Naive thymus-derived CD4-positive, alpha-beta T cell (primary cell): ENCODE measurements around the gene FOXD1. TPM values are rescaled to one million over a fixed set of nuclear protein-coding genes. Genes with fewer than 3 reads are reported as not detected.

Experiments
- ATAC-seq: fragments of 150-1000 bp; cut with Tn5 transposase; 2 replicates; pipeline ENCODE4 v1.10.0; 2021; ENCODE audit warnings: mild to moderate bottlenecking, moderate library complexity
- CTCF ChIA-PET: fragments of 350-600 bp; sonication (Branson Sonifier 250); formaldehyde crosslinking; loops from one replicate; lab custom pipeline; 2021; ENCODE audit warnings: antibody characterized with exemption; lab: Charles Lee
- POLR2A ChIA-PET: fragments of 350-600 bp; sonication (Branson Sonifier 250); formaldehyde crosslinking; loops from one replicate; lab custom pipeline; 2021; ENCODE audit warnings: antibody characterized with exemption, inconsistent platforms; lab: Charles Lee
- DNase-seq, 9 donors: peaks; one replicate each; pipeline versions ENCODE4 v3.0.0 to v3.0.0-alpha.2; 2020 to 2022; ENCODE audit warnings: mixed read lengths in 1 of 9
- H3K27ac ChIP-seq: one replicate; pipeline ENCODE4 v1.7.0; 2013; ENCODE audit warnings: mild to moderate bottlenecking, low read depth, low read length, moderate library complexity
- H3K27me3 ChIP-seq, 2 donors: one replicate each; pipeline ENCODE4 v1.7.0; 2013; ENCODE audit warnings: low read length in 2 of 2, mild to moderate bottlenecking in 2 of 2, moderate library complexity in 2 of 2; ENCODE audit not compliant: control insufficient read depth in 2 of 2, insufficient read depth in 2 of 2
- H3K36me3 ChIP-seq, 3 experiments: 1 replicate in 2 of 3; 2 replicates in 1 of 3; pipeline ENCODE4 v1.7.0; 2013; ENCODE audit warnings: low read length in 3 of 3, mild to moderate bottlenecking in 3 of 3, moderate library complexity in 1 of 3; ENCODE audit not compliant: insufficient read depth in 3 of 3, control insufficient read depth in 2 of 3
- H3K4me1 ChIP-seq, 2 donors: one replicate each; pipeline ENCODE4 v1.7.0; 2013; ENCODE audit warnings: low read length in 2 of 2, mild to moderate bottlenecking in 2 of 2, moderate library complexity in 1 of 2; ENCODE audit not compliant: control insufficient read depth in 2 of 2, insufficient read depth in 2 of 2
- H3K4me3 ChIP-seq: 2 replicates; pipeline ENCODE4 v1.7.0; 2013; ENCODE audit warnings: mild to moderate bottlenecking, low read length
- H3K9me3 ChIP-seq, 3 experiments: 1 replicate in 2 of 3; 2 replicates in 1 of 3; pipeline ENCODE4 v1.7.0; 2013; ENCODE audit warnings: low read length in 3 of 3; ENCODE audit not compliant: control insufficient read depth in 2 of 3
- H3K27ac Mint-ChIP-seq, 9 donors: one replicate each; pipeline ENCODE4 v1.8.0; 2020 to 2022; ENCODE audit warnings: mixed read lengths in 9 of 9, mild to moderate bottlenecking in 8 of 9, moderate library complexity in 5 of 9, inconsistent platforms in 2 of 9
- H3K27me3 Mint-ChIP-seq, 5 donors: one replicate each; pipeline ENCODE4 v1.8.0; 2021 to 2022; ENCODE audit warnings: mixed read lengths in 5 of 5, mild to moderate bottlenecking in 1 of 5
- H3K36me3 Mint-ChIP-seq, 5 donors: one replicate each; pipeline ENCODE4 v1.8.0; 2020 to 2022; ENCODE audit warnings: mixed read lengths in 5 of 5, mild to moderate bottlenecking in 3 of 5, inconsistent platforms in 1 of 5
- H3K4me1 Mint-ChIP-seq, 7 donors: one replicate each; pipeline ENCODE4 v1.8.0; 2020 to 2022; ENCODE audit warnings: mixed read lengths in 7 of 7, mild to moderate bottlenecking in 3 of 7, inconsistent platforms in 1 of 7
- H3K4me3 Mint-ChIP-seq, 10 donors: one replicate each; pipeline ENCODE4 v1.8.0; 2020 to 2022; ENCODE audit warnings: mild to moderate bottlenecking in 10 of 10, mixed read lengths in 10 of 10, moderate library complexity in 6 of 10, inconsistent platforms in 2 of 10
- H3K9me3 Mint-ChIP-seq, 11 donors: one replicate each; pipeline ENCODE4 v1.8.0; 2020 to 2022; ENCODE audit warnings: mixed read lengths in 11 of 11, mild to moderate bottlenecking in 4 of 11, inconsistent platforms in 1 of 11, moderate library complexity in 1 of 11
- intact Hi-C, 2 donors: fragments of 100-400 bp; cut with micrococcal nuclease; formaldehyde crosslinking; loops; one replicate each; pipeline ENCODE4 v1.15.1; 2023
- polyA plus RNA-seq, 2 donors: library from polyadenylated mRNA; unstranded; fragments of 300-500 nt; fragmentation: Illumina TruSeq; gene quantifications; one replicate each; pipeline ENCODE4 v1.2.3, GENCODE V29; 2021
- total RNA-seq, 6 experiments: library from RNA in 5 of 6; stranded (reverse) in 5 of 6; gene quantifications; 1 replicate in 5 of 6; 2 replicates in 1 of 6; pipeline ENCODE4 v1.2.3 and lab custom pipeline; 2021 to 2026

The FOXD1 gene
- total and polyA plus RNA-seq, 7 experiments from 2014 or later = 0.16 to 0.32 TPM; not detected in 5

DNA sequence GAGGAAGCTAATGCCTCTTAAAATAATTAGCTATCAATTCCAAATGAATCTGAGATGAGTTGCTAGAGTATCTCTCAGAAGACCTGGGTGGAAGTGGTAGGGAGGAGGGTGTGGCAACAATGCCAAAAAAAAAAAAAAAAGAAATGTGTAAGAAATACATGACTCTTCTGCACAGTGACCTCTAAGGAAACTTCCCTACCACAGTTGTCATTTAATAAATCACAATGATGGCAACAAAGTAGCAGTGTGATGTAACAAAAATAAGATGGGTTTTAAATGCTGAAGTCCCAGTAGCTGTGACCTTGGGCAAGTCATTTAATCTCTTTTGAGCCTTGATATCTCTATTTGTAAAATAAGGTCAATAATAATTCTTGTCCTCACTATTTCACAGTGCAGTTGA is 7.2 kb downstream of the FOXD1 start:
- intact Hi-C loops = loop anchor here in 1 of 2 donors (10.0 kb wide), 1 partner anchor 627 kb away; the partner anchor contains the start of gene TNPO1
- H3K4me3 ChIP-seq = no peak overlapping the region
- Mint-ChIP-seq H3K27ac (no peak overlapping the region), H3K4me1 (peaks cover 0 to 15% (median 5%) of the 10 kb centered on the region in 7 donors), H3K4me3 (no peak overlapping the region), H3K36me3 (peaks cover 0 to 6% (median 3%) of the 10 kb centered on the region in 5 donors), H3K9me3 (peaks cover 0 to 42% (median 6%) of the 10 kb centered on the region in 11 donors), H3K27me3 (peaks cover 83 to 90% (median 85%) of the 10 kb centered on the region in 5 donors)
- POLR2A ChIA-PET = interaction anchor here (0.6 to 1.2 kb wide), 3 partner anchors 8 to 29 kb away, joined by 3 to 8 read pairs (median 3); no protein-coding TSS in a partner anchor
- H3K9me3 ChIP-seq = no peaks in the 10 kb centered on the region
- no peak overlapping the region for H3K27ac ChIP-seq
- DNase-seq (no peak), ATAC-seq (no peak)
- CTCF ChIA-PET = interaction anchor here (1.3 to 1.6 kb wide), 2 partner anchors 10 to 12 kb away, joined by 3 to 6 read pairs; no protein-coding TSS in a partner anchor
- peaks cover under 1% of the 10 kb centered on the region in 2 donors for H3K4me1 ChIP-seq
- peaks cover 61 to 74% of the 10 kb centered on the region in 2 donors for H3K27me3 ChIP-seq
- no peaks in the 10 kb centered on the region for H3K36me3 ChIP-seq

DNA sequence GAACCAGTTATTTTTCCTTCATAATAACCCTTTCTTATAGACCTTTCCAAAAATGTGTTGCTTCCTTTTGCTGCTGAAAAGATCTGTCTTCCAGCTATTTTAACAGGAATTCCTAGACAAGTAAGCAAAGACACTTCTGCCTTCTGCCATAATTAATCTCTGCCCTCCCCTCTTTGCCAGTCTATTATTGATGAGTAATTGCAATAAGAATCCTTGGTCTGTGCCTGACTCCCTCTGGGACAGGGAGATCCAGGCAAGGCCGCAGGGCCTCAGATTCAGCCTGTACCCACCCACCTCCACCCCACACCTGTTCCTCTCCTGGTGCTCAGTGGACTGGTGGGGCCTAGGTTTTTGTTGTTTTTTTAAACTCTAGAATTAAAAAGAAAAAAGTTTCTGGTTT is 8.3 kb downstream of the FOXD1 start:
- Histone ChIP-seq H3K36me3 (no peaks in the 10 kb centered on the region), H3K4me3 (no peak overlapping the region), H3K27me3 (peaks cover 61 to 63% of the 10 kb centered on the region in 2 donors), H3K9me3 (no peaks in the 10 kb centered on the region), H3K4me1 (peaks cover 0 to 3% of the 10 kb centered on the region in 2 donors), H3K27ac (no peak overlapping the region)
- Mint-ChIP-seq H3K4me3 (no peak overlapping the region), H3K4me1 (peaks cover 0 to 20% (median 6%) of the 10 kb centered on the region in 7 donors), H3K27ac (no peak overlapping the region), H3K27me3 (peaks cover 87 to 93% (median 89%) of the 10 kb centered on the region in 5 donors), H3K36me3 (peaks cover 0 to 11% (median 3%) of the 10 kb centered on the region in 5 donors), H3K9me3 (peaks cover 0 to 46% (median 9%) of the 10 kb centered on the region in 11 donors)
- CTCF ChIA-PET = interaction anchor here (1.3 kb wide), 1 partner anchor 14 kb away, joined by 3 read pairs; no protein-coding TSS in a partner anchor
- intact Hi-C loops = loop anchor here in 1 of 2 donors (10.0 kb wide), 1 partner anchor 625 kb away; the partner anchor contains the start of gene TNPO1
- ATAC-seq = no peak
- POLR2A ChIA-PET = interaction anchor here (1.2 kb wide), 1 partner anchor 10 kb away, joined by 8 read pairs; no protein-coding TSS in a partner anchor
- no peak for DNase-seq

DNA sequence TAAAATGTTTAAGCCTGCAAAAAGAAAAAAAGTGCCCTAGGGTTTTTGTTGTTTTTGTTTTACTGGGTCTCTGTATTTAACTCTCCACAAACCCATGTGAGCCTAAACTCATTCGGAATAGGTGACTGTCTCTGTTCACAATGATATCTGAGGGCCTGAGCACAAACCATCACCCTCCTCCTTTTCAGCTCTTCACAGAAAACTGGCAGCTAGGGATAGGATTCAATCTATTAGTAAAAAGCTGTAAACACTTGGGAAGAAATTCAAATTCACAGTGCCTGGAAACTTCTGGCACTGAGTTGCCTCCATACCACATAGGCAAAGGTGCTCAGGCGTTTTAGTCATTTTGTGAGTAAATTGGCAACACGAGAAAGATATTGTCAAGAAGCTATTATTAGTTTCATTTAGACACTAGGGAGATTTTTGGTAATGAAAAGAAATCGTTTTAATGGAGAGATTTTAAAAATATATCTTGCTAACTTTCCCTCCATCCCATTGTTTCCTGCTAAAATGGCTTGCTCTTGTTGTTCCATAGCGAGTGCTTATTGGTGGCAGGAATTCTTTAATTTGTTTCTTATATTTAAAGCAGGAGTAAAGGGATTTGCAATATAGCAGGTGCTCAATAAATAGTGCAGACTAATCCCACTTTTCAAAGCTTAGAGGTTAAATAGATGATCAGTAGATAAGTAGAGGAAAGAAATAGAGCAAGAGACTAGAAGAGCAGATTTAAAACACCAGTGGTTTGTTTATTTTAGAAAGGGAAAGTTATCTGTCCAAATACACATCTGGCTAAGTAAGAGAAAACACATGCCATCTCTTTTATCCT is 9.7 kb downstream of the FOXD1 start:
- no peak overlapping the region for H3K4me3 ChIP-seq
- Mint-ChIP-seq H3K27me3 (peaks cover 87 to 90% (median 89%) of the 10 kb centered on the region in 5 donors), H3K4me3 (no peak overlapping the region), H3K9me3 (peaks cover 0 to 36% (median 6%) of the 10 kb centered on the region in 11 donors), H3K36me3 (peaks cover 0 to 11% (median 0%) of the 10 kb centered on the region in 5 donors), H3K4me1 (peaks cover 0 to 20% (median 6%) of the 10 kb centered on the region in 7 donors), H3K27ac (peak overlapping the region in 1 of 9 donors; percentile 5)
- DNase-seq = no peak
- H3K9me3 ChIP-seq = no peaks in the 10 kb centered on the region
- no peaks in the 10 kb centered on the region for H3K36me3 ChIP-seq
- ChIA-PET CTCF (no interaction called here), POLR2A (no interaction called here)
- no peak for ATAC-seq
- H3K27me3 ChIP-seq = peaks cover 49 to 50% of the 10 kb centered on the region in 2 donors
- intact Hi-C loops = no loop called here
- H3K4me1 ChIP-seq = peaks cover 0 to 3% of the 10 kb centered on the region in 2 donors
- H3K27ac ChIP-seq = no peak overlapping the region

DNA sequence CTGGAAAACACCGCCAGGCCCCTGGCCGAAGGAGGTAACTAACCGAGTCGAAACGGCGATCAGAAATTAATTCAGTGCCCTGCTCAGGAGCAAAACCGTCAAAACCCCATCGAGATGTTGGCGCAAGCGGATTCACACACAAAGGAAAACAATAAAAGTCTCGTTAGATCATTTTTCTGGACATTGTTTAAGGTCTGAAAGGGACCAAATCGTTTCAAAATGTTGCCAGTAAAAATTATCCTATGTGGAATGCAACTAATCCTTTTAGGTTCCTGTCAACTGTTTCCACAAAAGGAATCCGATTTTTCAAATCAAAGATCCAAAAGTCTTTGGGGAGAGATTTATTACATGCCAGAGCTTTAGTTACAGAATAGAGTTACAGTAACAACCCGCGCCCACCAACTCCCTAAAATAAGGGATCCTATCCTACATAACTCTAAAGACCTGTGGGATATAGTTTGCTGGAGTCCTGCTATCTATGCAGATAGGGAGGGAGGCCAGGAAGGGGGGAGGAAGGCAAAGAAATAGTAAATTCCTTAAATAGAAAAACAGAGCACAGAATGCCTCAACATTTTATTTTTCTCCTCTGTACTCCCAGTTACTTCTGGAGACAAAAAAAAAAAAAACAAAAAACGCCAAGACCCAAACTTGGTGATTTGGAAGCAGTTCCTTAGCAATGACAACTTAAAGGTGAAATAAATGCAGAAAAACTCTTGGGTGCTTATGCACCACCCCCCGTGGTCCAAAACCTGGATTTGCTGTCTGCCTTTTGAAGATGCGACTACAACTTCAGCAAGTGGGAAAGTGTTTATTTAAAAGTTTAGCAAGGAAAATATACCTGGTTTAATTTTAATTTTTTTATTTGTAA is 10.6 kb downstream of the FOXD1 start:
- peaks cover 0 to 31% (median 6%) of the 10 kb centered on the region in 11 donors for H3K9me3 Mint-ChIP-seq
- POLR2A ChIA-PET = no interaction called here

DNA sequence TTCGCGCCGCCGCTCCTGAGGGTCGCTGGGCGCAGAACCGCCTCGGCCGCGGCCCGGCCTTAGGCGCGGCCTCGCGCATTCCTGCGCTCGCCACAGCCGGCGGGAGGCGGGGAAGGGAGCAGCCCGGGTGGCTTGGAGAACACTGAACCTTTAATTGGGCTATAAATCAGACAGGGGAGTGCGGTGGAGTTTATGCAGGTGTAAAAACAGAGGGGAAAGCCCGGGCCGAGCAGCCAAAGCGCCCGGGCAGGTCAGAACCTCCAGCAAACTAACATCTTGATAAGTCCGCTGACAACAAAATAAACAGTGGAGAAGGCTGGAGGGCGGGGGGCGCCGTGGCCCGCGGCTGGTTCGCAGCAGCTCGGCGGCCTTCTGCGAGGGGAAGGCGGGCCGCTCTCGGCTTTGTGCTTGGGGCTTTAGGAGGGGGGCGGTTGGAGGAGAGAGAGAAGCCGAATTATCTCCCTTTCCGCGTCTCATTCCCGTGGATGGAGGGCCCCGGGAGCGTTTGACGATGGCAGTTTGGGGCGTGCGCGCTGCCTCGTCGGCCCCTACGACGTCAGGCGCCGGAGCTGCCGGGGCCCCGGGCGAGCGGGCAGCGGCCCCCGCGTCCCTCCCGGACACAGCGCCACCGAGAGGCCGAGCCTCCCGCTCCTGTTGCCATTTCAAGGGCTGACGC is 11.3 kb downstream of the FOXD1 start:
- Mint-ChIP-seq H3K27me3 (peaks cover 87 to 90% (median 89%) of the 10 kb centered on the region in 5 donors), H3K36me3 (peaks cover 0 to 5% (median 0%) of the 10 kb centered on the region in 5 donors), H3K27ac (peak overlapping the region in 1 of 9 donors; percentile 46), H3K4me3 (peak overlapping the region in 7 of 10 donors; percentile 49 to 74 (median 66)), H3K9me3 (peaks cover 0 to 23% (median 6%) of the 10 kb centered on the region in 11 donors), H3K4me1 (peaks cover 0 to 20% (median 6%) of the 10 kb centered on the region in 7 donors)
- H3K27ac ChIP-seq = no peak overlapping the region
- peaks cover 35 to 50% of the 10 kb centered on the region in 2 donors for H3K27me3 ChIP-seq
- intact Hi-C loops = loop anchor here (1.0 kb wide), 2 partner anchors 11 to 13 kb away; partner anchors contain the start of gene FOXD1 (in 1 of the 2)
- H3K9me3 ChIP-seq = no peaks in the 10 kb centered on the region
- ChIA-PET CTCF (no interaction called here), POLR2A (no interaction called here)
- H3K4me3 ChIP-seq = no peak overlapping the region
- ATAC-seq (peak; percentile 8), DNase-seq (no peak)
- H3K4me1 ChIP-seq = peaks cover 0 to 3% of the 10 kb centered on the region in 2 donors
- H3K36me3 ChIP-seq = no peaks in the 10 kb centered on the region

More for the DNA sequence above, 10.6 kb downstream of the FOXD1 start:
- Histone ChIP-seq H3K4me3 (no peak overlapping the region), H3K27ac (no peak overlapping the region), H3K27me3 (peaks cover 42 to 57% of the 10 kb centered on the region in 2 donors), H3K4me1 (peaks cover 0 to 3% of the 10 kb centered on the region in 2 donors), H3K36me3 (no peaks in the 10 kb centered on the region), H3K9me3 (no peaks in the 10 kb centered on the region)
- peaks cover 0 to 20% (median 6%) of the 10 kb centered on the region in 7 donors for H3K4me1 Mint-ChIP-seq
- CTCF ChIA-PET = no interaction called here
- peak overlapping the region in 1 of 9 donors; percentile 7 for H3K27ac Mint-ChIP-seq
- peaks cover 88 to 90% (median 89%) of the 10 kb centered on the region in 5 donors for H3K27me3 Mint-ChIP-seq
- peaks cover 0 to 10% (median 0%) of the 10 kb centered on the region in 5 donors for H3K36me3 Mint-ChIP-seq
- DNase-seq (no peak), ATAC-seq (no peak)
- intact Hi-C loops = loop anchor here (1.0 kb wide), 2 partner anchors 10 to 12 kb away; partner anchors contain the start of gene FOXD1 (in 1 of the 2)
- H3K4me3 Mint-ChIP-seq = peak overlapping the region in 4 of 10 donors; percentile 5 to 72 (median 36)
